IPS-NIHi7 (cell line): ENCODE data around the gene LRRC25.

ENCODE experiments used
- DNase-seq: peaks from one replicate; pipeline ENCODE4 v3.0.0; 2012; ENCODE audit warnings: mixed read lengths; ENCODE audit errors: extremely low spot score

The LRRC25 gene

GRCh38 chr19:18424890-18425514 is 27.6 kb upstream of the LRRC25 start:
- no peak for DNase-seq

- DNase-seq: no peak
Observed at GRCh38 chr19:18424122-18424889, 26.9 kb upstream of the LRRC25 start.

DNA sequence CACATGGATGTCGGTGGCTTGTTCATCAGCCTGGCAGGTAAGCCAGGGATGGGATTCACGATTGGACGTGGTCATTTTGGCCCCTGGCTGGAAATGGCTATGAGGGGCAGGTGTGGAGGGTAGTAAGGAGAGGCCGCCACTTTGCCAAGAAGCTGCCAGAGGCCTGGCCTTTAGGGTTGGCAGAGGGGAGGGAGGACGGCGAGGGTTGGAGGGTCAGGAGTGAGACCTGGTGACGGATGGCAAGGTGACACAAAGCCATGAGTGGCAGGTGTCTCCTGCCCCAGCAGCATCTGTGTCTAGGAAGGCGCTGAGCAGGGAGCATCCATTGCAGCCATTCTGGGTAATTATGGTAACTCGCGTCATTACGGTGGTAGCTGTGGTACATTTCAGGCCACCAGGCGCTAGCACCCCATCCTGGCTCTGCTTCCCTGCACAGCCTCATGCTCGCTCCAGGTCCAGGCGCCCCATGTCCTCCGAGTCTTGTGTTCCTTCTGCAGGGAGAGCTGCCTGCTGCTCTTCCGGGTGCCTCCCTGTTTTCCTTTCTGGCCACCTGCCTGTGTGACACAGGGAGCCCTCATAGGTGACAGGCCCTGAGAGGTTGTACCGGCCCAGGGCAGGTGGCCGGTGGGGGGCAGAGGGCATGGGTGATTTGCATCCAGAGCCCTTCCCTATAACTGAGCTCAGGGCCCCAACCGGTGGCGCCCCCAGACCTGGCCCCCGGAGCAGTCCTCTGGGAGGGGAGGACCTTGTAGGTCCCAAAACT is 26.0 kb upstream of the LRRC25 start:
- no peak for DNase-seq

DNA sequence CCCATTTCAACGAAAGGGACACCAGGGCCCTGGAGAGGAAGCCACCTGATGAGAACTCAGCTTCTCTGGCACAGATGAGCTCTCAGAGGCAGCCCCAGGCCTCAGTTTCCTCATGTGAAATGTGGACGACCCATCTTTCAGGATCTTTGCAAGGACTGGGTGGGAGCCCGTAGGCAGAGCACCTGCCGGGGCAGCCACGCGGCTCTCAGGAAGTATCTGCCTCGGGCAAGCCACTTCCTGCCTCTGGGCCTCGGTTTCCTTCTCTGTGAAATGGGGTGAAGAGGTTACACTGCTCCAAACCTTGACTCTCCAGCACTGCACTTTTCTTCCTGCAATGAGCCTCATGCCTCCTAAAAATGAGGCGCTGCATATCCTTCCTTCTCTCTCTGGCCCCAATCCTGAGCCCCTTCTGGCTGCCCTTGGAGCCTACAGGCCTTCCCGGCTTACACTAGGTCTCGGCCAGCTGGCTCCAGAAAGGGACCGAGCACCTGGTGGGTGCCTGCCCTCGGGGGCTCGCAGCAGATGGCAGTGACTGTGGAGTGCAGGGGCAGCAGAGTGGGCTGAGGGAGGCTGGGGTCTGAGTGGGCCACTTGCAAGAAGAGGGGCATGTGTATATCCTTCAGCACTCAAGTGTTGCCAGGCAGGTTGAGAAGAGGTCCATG is 25.2 kb upstream of the LRRC25 start:
- no peak for DNase-seq

DNA sequence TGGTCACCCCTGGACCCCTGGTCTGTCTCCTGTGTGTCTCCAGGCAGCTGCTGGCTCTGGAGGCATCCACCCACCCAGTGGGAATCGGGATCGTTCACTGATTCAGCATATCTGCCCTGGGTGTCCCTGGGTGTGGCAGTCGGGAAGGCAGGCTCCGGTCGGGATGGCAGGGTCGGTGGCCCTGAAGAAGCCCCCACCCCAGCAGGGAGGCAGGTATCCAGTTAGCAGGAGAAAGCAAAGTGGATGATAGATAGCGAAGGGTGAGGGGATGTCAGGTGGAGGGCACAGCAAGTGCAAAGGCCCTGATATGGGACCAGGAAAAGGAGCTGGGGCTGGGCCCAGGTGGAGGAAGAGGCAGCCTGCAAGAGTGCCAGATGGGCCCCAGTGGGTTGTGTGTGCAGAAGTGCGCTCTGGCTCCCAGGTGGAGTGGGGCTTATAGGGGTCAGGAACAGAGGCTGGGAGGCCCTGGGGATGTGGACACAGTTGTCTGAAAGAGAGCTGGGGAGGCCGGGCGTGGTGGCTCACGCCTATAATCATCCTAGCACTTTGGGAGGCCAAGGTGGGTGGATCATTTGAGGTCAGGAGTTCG is 24.0 kb upstream of the LRRC25 start:
- DNase-seq: no peak

GRCh38 chr19:18420930-18421329 is 23.5 kb upstream of the LRRC25 start:
- no peak for DNase-seq

DNA sequence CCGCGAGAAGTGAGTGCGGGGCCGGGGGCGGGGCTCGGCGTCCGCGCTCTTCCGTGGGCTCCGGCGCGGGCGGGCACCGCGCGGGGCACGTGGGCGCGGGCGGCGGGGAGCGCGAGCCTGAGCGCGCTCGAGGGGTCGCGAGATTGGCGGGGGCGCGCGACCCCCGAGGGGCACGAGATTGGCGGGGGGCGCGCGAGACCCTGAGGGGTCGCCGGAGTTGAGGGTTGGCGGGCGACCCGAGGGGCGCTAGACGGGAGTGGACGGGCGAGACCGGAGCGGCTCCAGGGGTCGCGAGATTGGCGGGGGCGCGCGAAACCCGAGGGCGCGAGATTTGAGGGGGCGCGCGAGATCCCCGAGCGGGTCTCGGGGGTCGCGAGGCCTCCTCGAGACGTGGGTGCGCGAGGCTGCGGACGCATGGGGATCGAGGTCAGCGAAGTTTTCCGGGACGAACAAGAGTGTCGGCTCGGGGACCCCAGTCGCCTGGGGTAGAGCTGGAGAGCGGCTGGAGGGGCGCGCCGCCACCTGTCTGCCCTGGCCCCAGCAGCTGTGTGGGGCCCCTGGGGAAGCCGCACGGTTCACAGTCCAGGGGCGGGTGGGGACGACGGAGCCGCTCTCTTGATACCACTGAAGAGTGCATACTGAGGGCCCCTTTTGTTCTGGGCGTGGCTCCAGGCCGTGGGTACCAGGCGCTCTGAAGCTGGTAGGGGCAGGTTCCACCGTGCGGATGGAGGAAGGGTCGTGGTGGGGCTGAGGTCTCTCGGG is 22.5 kb upstream of the LRRC25 start:
- no peak for DNase-seq

DNA sequence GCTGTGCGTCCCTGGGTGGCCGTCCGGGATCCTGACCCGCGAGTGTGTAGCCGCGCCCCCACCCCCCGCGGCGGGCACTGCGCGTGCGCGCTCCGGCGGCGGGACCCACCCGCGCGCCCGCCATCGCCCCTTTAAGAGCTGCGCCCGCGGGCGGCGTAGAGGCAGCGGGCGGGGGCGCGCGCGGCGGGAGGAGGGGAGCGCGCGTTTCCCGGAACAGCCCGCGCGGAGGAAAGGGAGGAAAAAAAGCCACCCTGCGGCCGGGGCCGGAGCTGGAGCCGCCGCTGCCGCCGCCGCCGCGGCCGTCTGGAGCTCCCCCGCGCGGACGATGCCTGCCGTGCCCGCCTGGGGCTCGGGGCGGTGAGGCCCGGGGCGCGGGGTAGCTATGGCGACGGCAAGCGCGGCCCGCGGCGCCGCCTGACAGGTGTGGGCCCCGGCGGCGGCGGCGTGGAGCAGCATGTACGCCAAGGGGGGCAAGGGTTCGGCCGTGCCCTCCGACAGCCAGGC is 21.8 kb upstream of the LRRC25 start, which contains the start of gene SSBP4:
Gene SSBP4 (plus strand): TSS at position 204 of the 504 bp plus-strand sequence. CDS start 251 bp downstream, at position 455.
- DNase-seq: peak; percentile 78

DNA sequence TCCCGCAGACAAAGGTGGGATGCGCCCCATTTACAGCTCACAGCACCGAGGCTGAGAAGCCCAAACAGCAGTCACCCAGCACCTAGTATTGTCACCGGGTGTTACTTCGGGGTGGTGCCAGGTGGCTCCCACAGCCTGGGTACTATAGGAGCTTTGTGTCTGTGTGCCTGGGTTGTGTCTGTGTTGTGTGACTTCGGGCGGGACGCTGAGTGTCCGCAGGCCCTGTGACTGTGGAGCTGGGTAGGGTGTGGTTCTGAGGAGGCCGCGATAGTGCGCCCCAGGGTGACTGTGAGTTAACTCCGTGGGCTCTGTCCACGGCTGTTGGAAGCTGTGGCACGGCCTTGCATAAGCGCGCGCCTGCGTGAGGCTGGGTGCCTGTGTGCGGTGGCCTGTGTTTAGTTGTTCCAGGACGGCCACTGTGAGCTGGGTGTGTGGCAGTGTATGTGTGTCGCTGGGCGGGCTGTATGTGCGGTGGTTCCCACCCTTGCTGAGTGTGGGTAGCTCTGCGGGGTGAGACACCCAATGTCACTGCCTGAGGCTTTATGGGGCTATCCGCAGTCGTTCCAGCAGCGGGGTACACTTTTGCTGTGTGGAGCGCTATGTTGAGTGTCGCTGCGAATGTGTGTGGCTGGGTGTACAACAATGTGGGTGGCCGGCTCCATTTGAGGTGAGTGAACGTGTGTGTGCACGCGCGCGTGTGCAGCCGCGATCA is 21.2 kb upstream of the LRRC25 start:
- no peak for DNase-seq

GRCh38 chr19:18418029-18418482 is 20.6 kb upstream of the LRRC25 start:
- DNase-seq: no peak

- DNase-seq: peak; percentile 87
Observed at GRCh38 chr19:18417250-18418028, 20.0 kb upstream of the LRRC25 start.

DNA sequence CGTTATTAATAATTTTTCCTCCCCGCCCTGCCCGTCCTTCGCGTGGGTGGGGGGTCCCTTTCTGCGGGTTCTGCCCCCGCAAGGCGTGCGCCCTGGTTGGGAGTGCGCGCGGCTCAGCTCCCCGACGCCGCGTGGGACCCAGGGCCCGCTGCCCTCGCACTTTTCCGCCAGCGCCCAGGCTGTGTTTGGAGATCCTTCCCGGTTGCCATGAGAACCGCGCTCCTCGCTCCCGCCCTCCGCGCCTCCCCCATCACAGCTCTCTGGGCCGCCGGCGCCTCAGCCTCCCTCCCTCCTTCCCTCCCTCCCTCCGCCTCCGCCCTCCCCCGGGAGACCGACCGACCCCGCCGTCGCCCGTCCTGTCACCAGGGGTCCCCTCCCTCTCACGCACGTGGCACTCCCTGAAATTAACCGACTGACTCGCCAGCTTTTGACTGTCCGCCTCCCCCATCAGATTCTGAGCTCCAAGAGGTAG is 19.4 kb upstream of the LRRC25 start:
- peak; percentile 80 for DNase-seq

- DNase-seq: no peak
Observed at GRCh38 chr19:18415178-18415867, 17.9 kb upstream of the LRRC25 start.

- DNase-seq: no peak
Observed at GRCh38 chr19:18414504-18415177, 17.2 kb upstream of the LRRC25 start.

GRCh38 chr19:18412610-18413239 is 15.3 kb upstream of the LRRC25 start:
- no peak for DNase-seq

- peak; percentile 73 for DNase-seq
Observed at GRCh38 chr19:18408053-18408476, 10.6 kb upstream of the LRRC25 start.

DNA sequence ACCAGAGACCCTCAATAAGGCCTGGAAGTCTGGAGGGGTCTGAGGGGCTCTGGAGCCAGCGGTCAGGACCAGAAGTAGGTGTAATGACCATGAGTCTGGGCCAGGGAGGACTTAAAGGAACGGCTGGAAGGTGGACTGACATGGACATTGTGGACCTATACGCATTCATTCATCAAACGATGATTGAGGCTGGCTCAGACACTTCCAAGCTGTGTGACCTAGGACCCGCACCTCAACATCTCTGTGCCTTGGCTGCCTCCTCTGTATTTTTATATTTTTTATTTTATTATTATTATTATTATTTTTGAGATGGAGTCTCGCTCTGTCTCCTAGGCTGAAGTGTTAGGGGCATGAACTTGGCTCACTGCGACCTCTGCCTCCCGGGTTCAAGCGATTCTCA is 9.3 kb upstream of the LRRC25 start:
- no peak for DNase-seq
